NOMO-1 treated with DMSO at 0.1 percent for 48 hours (cell line): ENCODE results near the gene HENMT1.
A peak's percentile ranks its signal among the peaks of the same experiment; 100 is the strongest.

Source experiments
- DNase-seq: peaks from one replicate; lab custom pipeline; 2025; ENCODE audit not compliant: unreplicated experiment; lab: John Stamatoyannopoulos, UW

HENMT1 gene

DNA sequence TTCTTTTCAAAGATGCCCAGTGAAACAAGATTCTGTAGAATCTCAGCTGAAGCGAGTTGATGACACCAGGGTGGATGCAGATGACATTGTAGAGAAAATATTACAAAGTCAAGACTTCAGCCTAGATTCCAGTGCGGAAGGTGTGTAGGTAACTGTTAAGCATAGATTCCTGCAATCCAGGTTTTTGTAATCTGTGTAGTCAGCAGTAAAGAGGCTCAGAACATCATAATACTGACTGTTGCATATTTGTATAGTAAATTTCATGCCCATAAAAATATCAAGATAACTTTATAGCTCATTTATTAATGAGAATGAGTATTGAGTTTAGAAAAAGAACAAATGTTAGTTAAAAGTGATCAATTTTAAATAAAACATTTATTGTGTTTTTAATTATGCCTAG lies 32.2 kb downstream of the HENMT1 start:
- DNase-seq = no peak

DNA sequence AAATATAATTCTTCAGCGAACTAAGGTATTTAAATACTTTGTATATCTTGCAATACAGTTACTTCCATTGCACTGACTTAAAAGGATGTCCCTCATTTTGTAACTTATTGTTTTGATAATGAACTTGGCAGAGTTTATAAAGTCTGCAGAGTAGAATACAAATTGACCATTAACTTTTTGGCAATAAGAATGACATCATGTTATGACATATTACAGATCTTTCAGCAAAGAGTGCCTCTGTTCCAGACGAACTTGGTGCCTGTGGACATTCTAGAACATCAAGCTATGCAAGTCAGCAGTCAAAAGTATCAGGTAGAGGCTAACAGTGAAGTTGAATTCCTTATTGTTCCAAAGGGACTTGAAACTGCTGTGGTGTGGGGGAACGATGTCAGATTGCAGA lies 32.9 kb downstream of the HENMT1 start:
- no peak for DNase-seq

DNA sequence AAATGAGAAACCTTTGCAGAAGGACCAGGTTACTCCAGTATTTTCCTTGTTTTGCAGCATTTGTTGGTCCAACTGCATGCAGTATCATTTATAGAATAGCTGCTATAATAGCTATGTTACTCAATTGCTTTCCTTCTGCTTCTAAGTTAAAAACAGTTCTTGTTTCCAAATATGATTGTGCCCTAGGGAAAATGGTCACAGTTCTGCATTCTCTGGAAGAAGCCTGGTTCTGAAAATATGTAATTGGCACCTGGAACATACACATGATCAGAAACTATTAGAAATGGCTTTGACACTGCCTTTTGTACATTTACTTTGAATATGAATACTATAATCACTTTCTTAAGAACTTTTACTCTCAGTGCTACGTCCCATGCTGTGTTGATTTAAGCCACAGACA lies 33.6 kb downstream of the HENMT1 start:
- DNase-seq = no peak

DNA sequence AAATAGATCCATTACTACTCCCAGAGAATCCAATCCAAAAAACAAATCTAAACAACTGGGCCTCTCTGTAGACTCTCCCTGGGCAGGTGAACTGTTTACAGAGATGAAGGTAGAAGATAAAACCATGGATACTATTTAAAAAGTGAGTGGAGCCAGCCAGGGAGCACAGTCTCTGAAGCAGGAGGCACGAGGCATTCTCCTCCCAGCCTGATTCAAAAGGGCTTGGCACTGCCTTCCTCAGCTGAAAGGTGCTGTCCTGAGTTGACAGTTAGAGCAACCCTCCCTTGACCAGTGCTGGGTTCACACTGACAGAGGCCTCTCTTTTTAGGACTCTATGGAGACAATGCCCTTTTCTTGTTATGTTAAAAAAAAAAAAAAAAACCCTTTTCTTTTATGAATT lies 36.8 kb downstream of the HENMT1 start:
- no peak for DNase-seq

DNA sequence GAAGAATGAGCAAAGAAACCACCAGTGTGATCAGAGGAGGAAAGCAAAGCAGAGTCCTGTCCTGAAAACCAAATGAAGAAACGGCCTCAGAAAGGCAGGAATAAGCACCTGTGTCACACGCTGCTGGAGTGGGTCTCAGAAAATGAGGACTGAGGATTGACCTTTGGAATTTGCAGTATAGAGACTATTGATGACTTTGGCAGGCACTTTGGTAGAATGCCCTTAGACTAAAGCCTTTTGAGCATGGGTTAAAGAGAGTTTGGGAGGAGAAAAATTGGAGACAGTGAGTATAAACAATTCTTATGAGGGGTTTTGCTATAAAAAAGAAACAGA lies 43.2 kb downstream of the HENMT1 start:
- DNase-seq = no peak

DNA sequence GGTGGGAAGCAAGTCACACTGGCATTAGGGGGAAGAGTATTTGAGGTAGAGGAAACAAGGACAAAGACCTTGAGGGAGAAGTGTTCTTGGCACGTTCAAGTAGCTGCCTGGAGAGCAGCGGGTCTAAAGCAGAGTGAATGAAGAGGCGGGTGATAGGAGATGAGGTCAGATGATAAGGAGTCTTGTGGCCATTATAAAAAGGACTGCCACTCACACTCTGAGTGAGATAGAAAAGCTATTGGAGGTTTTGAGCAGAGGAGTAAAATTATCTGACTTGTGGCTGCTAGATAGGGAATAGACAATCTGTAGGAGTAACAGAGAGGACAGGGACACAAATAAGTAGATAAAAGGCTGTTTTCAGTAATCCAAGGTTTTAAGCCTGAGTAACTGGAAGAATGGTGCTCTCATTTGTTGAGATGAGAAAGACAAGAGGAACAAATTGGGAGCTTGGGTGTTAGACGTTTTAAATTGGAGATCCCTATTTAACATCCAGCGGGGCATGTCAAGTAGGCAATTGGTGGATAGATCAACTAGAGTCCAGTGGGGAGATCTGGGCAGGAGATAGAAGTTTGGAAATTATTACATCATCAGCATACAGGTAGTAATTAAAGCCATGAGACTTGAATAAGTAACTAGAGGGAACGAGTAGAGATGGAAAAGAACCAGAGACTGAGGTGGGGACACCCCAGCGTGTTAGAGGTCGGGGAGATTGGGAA lies 43.7 kb downstream of the HENMT1 start:
- DNase-seq = no peak

DNA sequence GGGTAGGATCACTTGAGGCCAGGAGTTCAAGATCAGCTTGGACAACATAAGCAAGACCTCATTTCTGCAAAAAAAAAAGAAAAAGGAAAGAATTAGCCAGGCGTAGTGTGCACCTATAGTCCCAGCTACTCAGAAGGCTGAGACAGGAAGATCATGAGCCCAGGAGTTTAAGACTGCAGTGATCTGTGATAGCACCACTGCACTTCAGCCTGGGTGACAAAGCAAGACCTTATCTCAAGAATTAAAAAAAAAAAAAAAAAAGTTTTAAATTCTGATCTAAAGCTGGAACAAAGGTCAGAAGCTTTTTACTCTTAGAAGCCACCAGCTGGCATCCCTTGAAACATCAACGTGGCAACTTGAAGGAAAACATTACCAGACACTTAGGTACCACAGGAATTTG lies 45.3 kb downstream of the HENMT1 start:
- no peak for DNase-seq

DNA sequence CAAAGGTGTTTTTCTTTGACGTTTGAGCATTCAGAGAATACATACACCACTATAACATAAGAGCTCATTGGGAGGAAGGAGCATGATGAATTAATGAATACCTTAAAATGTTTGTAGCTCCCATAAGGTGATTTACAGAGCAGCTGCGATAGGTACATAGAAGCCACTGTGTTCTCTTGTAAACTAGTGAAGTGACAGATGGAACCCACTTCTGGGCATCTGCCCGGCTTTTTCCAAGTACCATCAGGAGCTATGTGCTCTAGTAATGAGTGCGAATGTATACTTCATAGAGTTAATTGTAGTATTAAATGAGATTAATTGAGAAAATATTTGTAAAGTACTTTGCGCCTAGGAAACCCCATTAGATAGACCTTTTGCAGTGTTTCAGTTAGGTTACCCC lies 48.4 kb downstream of the HENMT1 start:
- DNase-seq = no peak

DNA sequence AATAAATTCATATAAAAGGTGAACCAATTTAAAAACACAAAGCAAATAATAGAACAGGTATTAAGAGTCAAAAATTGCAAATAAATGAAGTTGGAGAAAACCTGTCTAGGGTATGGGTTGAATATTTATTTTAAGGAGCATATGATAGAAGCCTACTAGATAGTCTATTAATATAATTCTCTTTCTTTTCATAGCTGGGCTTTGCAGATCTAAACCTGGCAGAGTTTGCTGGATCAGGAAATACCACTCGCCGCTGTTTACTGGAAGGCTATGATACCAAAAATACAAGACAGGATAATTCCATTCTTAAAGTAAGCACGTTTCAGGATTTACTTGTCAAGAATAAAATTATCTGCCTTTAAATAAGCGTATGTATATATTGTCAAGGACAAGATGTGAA lies 48.9 kb downstream of the HENMT1 start:
- DNase-seq = no peak

DNA sequence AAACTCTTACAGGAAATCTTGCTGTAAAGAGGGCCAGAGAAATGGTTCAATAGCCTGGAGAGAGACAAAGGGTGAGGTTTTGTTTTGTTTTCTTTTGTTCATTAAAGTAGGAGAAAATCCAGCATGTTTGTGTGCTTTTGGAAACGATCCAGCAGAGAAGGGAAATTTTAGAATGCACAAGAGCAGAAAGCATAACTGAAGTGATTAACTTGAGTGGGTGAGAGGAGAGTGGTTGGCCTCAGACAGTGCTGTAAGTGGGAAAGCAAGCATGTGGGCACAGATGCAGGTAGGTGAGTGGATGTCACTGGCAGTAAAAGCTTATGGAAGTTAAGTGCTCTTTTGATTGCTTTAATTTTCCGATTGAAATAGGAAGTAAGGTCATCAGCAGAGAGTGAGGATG lies 50.8 kb downstream of the HENMT1 start:
- no peak for DNase-seq

DNA sequence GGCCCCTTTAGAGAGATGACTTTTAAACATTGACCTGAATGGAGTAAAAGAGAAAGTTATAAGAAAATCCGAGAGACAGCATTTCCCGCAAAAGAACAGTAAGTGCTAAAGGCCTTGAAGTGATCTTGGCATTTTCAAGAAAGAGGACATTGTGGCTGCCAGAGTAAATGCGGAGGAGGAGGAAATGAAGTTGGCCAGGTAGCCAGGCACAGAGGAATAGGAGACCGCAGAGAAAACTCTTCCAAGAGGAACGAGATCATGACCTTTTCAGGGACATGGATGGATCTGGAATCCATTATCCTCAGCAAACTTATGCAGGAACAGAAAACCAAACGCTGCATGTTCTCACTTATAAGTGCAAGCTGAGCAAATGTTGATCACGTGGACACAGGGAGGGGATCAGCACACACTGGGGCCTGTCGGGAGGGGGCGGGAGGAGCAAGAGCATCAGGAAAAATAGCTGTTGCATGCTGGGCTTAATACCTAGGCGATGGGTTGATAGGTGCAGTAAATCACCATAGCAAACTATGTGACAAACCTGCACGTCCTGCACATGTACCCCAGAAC lies 51.3 kb downstream of the HENMT1 start:
- no peak for DNase-seq

DNA sequence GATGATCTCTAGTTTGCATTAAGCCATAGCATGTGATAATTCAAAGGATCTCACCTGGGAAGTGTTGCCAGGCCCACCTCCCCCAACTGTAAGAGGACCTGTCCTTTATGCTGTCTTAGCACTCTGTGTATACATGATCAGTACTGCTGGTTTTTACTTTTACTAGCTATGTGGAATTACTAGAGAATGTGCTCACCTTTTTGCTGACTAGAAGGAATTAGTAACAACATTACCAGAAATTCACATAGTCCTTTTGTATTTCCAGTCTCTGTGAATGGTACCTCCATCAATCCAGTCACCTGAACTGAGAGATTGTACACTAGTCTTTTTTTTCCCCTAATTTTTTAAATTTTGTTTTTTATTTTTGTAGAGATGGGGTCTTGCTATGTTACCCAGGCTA lies 54.4 kb downstream of the HENMT1 start:
- no peak for DNase-seq

DNA sequence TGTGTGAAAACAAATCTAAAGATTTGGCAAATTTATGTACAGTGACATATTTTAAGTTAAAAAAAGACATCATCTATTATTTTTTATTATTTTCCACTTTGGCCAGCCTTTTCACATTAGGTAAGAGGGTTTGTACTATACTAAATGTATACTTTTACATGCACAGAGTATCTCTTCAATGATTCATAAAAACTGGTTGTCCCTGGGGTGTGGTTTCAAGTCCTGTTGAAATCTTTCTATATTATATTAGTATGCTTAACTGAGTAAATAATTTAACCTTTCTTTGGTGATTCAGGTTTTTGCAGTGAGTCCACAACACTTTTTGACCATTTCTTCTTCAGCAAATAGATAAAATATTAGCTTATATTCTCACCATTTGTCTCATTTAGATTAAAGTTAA lies 55.3 kb downstream of the HENMT1 start:
- DNase-seq = no peak

DNA sequence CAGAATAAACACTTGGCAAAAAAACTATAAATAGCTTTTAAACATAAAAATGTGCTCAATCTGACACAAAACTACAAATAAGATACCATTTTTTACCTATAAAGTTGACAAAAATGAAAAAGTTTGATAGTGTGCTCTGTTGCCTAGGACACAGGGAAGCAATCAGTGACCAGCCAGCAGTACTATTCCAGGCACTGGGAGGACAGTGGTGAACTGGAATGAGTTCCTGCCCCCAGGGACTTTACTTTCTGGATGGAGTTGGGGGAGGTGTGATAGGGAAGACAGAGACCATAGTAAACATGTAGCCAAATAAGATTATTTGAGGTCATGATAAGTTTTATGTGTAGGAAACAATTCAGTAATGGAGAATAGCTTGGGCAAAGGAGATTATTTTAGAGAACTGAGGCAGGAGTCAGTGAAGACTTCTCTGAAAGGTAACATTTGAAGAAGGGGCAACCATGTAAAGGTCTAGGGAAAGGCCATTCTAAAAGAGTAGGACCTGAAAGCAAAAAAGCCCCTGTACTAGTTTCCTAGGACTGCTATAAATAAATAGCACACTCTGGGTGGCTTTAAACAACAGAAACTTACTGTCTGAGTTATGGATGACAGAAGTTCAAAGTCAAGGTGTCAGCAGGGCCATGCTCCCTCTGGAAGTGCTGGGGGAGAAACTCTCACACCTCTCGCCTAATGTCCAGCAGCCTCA lies 59.0 kb downstream of the HENMT1 start:
- no peak for DNase-seq

DNA sequence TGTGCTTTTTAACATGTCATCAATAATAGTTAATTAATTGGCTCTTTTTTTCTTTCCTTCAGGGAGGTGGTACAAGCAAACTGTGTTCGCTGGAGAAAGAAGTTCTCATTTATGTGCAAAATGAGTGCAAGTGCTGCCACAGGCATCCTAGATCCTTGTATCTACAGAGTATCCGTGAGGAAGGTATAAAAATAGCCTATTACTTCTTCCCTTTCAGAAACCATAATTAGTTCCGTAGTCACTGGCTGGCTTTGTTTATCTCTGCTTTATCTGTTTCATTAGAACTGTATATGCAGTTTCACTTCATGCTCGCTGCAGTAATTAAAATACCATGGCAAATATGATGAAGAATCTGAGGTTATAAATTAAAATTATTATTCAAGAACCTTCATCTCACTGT lies 60.4 kb downstream of the HENMT1 start:
- peak; percentile 58 for DNase-seq

DNA sequence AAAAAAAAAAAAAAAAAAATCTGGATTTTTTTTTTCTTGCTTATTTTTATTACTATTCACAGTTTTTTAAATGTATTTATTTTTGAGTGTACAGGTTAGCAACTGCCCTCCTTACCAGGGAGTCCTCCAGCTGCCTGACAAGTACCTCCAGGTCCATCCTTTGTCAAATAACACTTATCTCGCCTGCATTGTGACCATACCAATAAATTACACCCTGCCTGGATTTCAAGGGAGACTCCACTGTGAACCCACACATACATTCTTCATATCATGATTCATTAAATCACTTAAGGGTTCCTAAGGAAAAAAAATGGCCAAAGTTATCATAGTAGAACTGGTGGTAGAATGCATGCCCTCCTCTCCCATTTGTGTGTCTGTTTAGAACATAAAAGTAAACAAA lies 62.6 kb downstream of the HENMT1 start:
- no peak for DNase-seq
